SJCRH30 (cell line): ENCODE data around the gene SPATA24. TPM values are rescaled to one million over a fixed set of nuclear protein-coding genes. Genes with fewer than 3 reads are reported as not detected.
"Not testable (repeated sequence)": the region's sequence is repeated elsewhere in the genome, so short reads cannot be mapped to it uniquely, and the experiment has no call there.

Experiments used
- DNase-seq, 2 experiments: peaks; one replicate each; pipeline ENCODE4 v3.0.0-alpha.2; 2015 to 2020
- H3K27ac ChIP-seq: fragments of 250-450 bp; sonication (Bioruptor Pico); 2 replicates; pipeline ENCODE4 v1.5.1; 2020; ENCODE audit warnings: mild to moderate bottlenecking, moderate library complexity
- H3K27me3 ChIP-seq: fragments of 250-450 bp; sonication (Bioruptor Pico); 2 replicates; pipeline ENCODE4 v1.5.1; 2020; ENCODE audit warnings: mild to moderate bottlenecking, moderate library complexity
- H3K36me3 ChIP-seq: fragments of 250-450 bp; sonication (Bioruptor Pico); 2 replicates; pipeline ENCODE4 v1.5.1; 2020; ENCODE audit warnings: mild to moderate bottlenecking, moderate library complexity
- H3K4me1 ChIP-seq: fragments of 250-450 bp; sonication (Bioruptor Pico); 2 replicates; pipeline ENCODE4 v1.5.1; 2020; ENCODE audit warnings: mild to moderate bottlenecking, moderate library complexity
- H3K4me3 ChIP-seq: fragments of 250-450 bp; sonication (Bioruptor Pico); 2 replicates; pipeline ENCODE4 v1.5.1; 2020; ENCODE audit warnings: mild to moderate bottlenecking, moderate library complexity
- H3K9me3 ChIP-seq: fragments of 250-450 bp; sonication (Bioruptor Pico); replicated peaks from 2 replicates; pipeline ENCODE4 v1.5.1; 2020; ENCODE audit warnings: mild to moderate bottlenecking, moderate library complexity
- total RNA-seq: library from RNA; depleted of rRNA; stranded (reverse); fragments of >200 nt; shearing (Covaris generic); gene quantifications from 2 replicates; pipeline ENCODE4 v1.2.3, GENCODE V29; 2014; rRNA removed

SPATA24 gene
- total RNA-seq, 1 experiment from 2014 or later: 8.8 TPM

- H3K27ac ChIP-seq: no peak overlapping the region
- no peak overlapping the region for H3K4me3 ChIP-seq
- no peaks in the 10 kb centered on the region for H3K27me3 ChIP-seq
- no peaks in the 10 kb centered on the region for H3K9me3 ChIP-seq
- peaks cover 9% of the 10 kb centered on the region for H3K4me1 ChIP-seq
- H3K36me3 ChIP-seq: peaks cover 27% of the 10 kb centered on the region
- DNase-seq: no peak
These were observed 32.1 kb downstream of the SPATA24 start for GRCh38 chr5:139371482-139372435.

- DNase-seq: peak in 1 of 2 experiments; percentile 50
- Histone ChIP-seq H3K4me3 (no peak overlapping the region), H3K9me3 (no peaks in the 10 kb centered on the region), H3K27me3 (no peaks in the 10 kb centered on the region), H3K27ac (no peak overlapping the region), H3K4me1 (peaks cover 9% of the 10 kb centered on the region), H3K36me3 (peaks cover 44% of the 10 kb centered on the region)
These were observed 34.7 kb downstream of the SPATA24 start for GRCh38 chr5:139369181-139369580.

GRCh38 chr5:139368613-139369012 is 35.3 kb downstream of the SPATA24 start:
- Histone ChIP-seq H3K9me3 (no peaks in the 10 kb centered on the region), H3K4me1 (peaks cover 9% of the 10 kb centered on the region), H3K36me3 (peaks cover 50% of the 10 kb centered on the region), H3K27ac (no peak overlapping the region), H3K27me3 (no peaks in the 10 kb centered on the region), H3K4me3 (no peak overlapping the region)
- peak in 1 of 2 experiments; percentile 49 for DNase-seq

- Histone ChIP-seq H3K4me1 (peaks cover 9% of the 10 kb centered on the region), H3K4me3 (no peak overlapping the region), H3K27me3 (no peaks in the 10 kb centered on the region), H3K9me3 (no peaks in the 10 kb centered on the region), H3K27ac (no peak overlapping the region), H3K36me3 (peaks cover 32% of the 10 kb centered on the region)
- DNase-seq: no peak
These were observed 39.4 kb downstream of the SPATA24 start for GRCh38 chr5:139364466-139364865.

- Histone ChIP-seq H3K4me1 (peaks cover 4% of the 10 kb centered on the region), H3K9me3 (no peaks in the 10 kb centered on the region), H3K27ac (no peak overlapping the region), H3K4me3 (no peak overlapping the region), H3K36me3 (peaks cover 32% of the 10 kb centered on the region), H3K27me3 (no peaks in the 10 kb centered on the region)
- DNase-seq: no peak
These were observed 40.0 kb downstream of the SPATA24 start for GRCh38 chr5:139363937-139364336.

- peaks cover 29% of the 10 kb centered on the region for H3K36me3 ChIP-seq
- H3K4me1 ChIP-seq: no peaks in the 10 kb centered on the region
These were observed 42.0 kb downstream of the SPATA24 start for GRCh38 chr5:139361835-139362429.

GRCh38 chr5:139360384-139360783 is 43.5 kb downstream of the SPATA24 start:
- DNase-seq: no peak

More at GRCh38 chr5:139361835-139362429, 42.0 kb downstream of the SPATA24 start:
- Histone ChIP-seq H3K9me3 (no peaks in the 10 kb centered on the region), H3K27ac (no peak overlapping the region), H3K27me3 (no peaks in the 10 kb centered on the region), H3K4me3 (no peak overlapping the region)
- no peak for DNase-seq

GRCh38 chr5:139358064-139358463 is 45.8 kb downstream of the SPATA24 start:
- DNase-seq: no peak
- no peaks in the 10 kb centered on the region for H3K4me1 ChIP-seq
- H3K9me3 ChIP-seq: no peaks in the 10 kb centered on the region
- H3K27me3 ChIP-seq: no peaks in the 10 kb centered on the region
- H3K4me3 ChIP-seq: no peak overlapping the region
- H3K36me3 ChIP-seq: peaks cover 5% of the 10 kb centered on the region; the same call in 1 of the 2 replicates
- no peak overlapping the region for H3K27ac ChIP-seq

More at GRCh38 chr5:139360384-139360783, 43.5 kb downstream of the SPATA24 start:
- H3K27me3 ChIP-seq: no peaks in the 10 kb centered on the region
- H3K27ac ChIP-seq: no peak overlapping the region
- no peaks in the 10 kb centered on the region for H3K9me3 ChIP-seq
- no peaks in the 10 kb centered on the region for H3K4me1 ChIP-seq
- peaks cover 21% of the 10 kb centered on the region for H3K36me3 ChIP-seq
- no peak overlapping the region for H3K4me3 ChIP-seq

- H3K4me1 ChIP-seq, H3K9me3 ChIP-seq, DNase-seq, H3K27ac ChIP-seq, H3K27me3 ChIP-seq, H3K4me3 ChIP-seq, H3K36me3 ChIP-seq: not testable (repeated sequence)
These were observed 48.0 kb downstream of the SPATA24 start for GRCh38 chr5:139355900-139356299.

GRCh38 chr5:139354186-139354585 is 49.7 kb downstream of the SPATA24 start:
- no peak for DNase-seq
- Histone ChIP-seq H3K27me3 (no peaks in the 10 kb centered on the region), H3K4me1 (no peaks in the 10 kb centered on the region), H3K9me3 (no peaks in the 10 kb centered on the region), H3K27ac (no peak overlapping the region), H3K4me3 (no peak overlapping the region), H3K36me3 (peaks cover 13% of the 10 kb centered on the region; the same call in 1 of the 2 replicates)

GRCh38 chr5:139347863-139348262 is 56.0 kb downstream of the SPATA24 start:
- H3K36me3 ChIP-seq: peaks cover 23% of the 10 kb centered on the region
- not testable (repeated sequence) for H3K4me1 ChIP-seq, H3K4me3 ChIP-seq, DNase-seq, H3K9me3 ChIP-seq, H3K27ac ChIP-seq, H3K27me3 ChIP-seq

Other genes with a start within 250 kb of the SPATA24 start
- 7.1 and 7.7 TPM in 2 replicates for gene SIL1, start 205.7 kb downstream of the SPATA24 start, total RNA-seq
- gene MATR3, start 110.3 kb downstream of the SPATA24 start, total RNA-seq: 588 and 629 TPM in 2 replicates
- 125 and 131 TPM in 2 replicates for gene PAIP2, start 62.2 kb downstream of the SPATA24 start, total RNA-seq
- gene SLC23A1, start 20.8 kb downstream of the SPATA24 start, total RNA-seq: not detected in 2 replicates
- gene MZB1, start 14.2 kb downstream of the SPATA24 start, total RNA-seq: 0.24 TPM in 1 of 2 replicates, not detected in the other
- 0.38 and 0.59 TPM in 2 replicates for gene PROB1, start 9.0 kb downstream of the SPATA24 start, total RNA-seq
- gene DNAJC18, start 35.4 kb upstream of the SPATA24 start, total RNA-seq: 19.7 and 19.8 TPM in 2 replicates
- gene ECSCR, start 58.7 kb upstream of the SPATA24 start, total RNA-seq: 0.14 TPM in 1 of 2 replicates, not detected in the other
- not detected in 2 replicates for gene SMIM33, start 66.9 kb upstream of the SPATA24 start, total RNA-seq
- gene STING1, start 78.7 kb upstream of the SPATA24 start, total RNA-seq: 13.2 and 15.0 TPM in 2 replicates
- gene UBE2D2, start 157.2 kb upstream of the SPATA24 start, total RNA-seq: 101 and 106 TPM in 2 replicates
- gene CXXC5, start 244.3 kb upstream of the SPATA24 start, total RNA-seq: 76.8 and 81.4 TPM in 2 replicates